Hepatocyte (in vitro differentiated cells): ENCODE data around the gene UHRF1.

Experiments used
- CTCF ChIP-seq: fragments of 200-600 bp; sonication (generic); IDR thresholded peaks from 2 replicates; pipeline ENCODE4 v1.5.1; 2016; ENCODE audit warnings: antibody characterized with exemption, mild to moderate bottlenecking; ENCODE audit not compliant: poor library complexity
- EZH2 ChIP-seq: fragments of 200-600 bp; sonication (generic); IDR thresholded peaks from 2 replicates; pipeline ENCODE4 v1.6.1; 2016; ENCODE audit warnings: antibody characterized with exemption, mild to moderate bottlenecking, borderline replicate concordance
- EZH2phosphoT487 ChIP-seq: fragments of 200-600 bp; sonication (generic); IDR thresholded peaks from one replicate; pipeline ENCODE4 v1.6.1; 2018; ENCODE audit warnings: antibody characterized with exemption, mild to moderate bottlenecking, low read depth, moderate library complexity; ENCODE audit not compliant: unreplicated experiment, severe bottlenecking

- TF ChIP-seq CTCF = no peak
- no peak for TF ChIP-seq EZH2
- TF ChIP-seq EZH2phosphoT487 = no peak
Measured at GRCh38 chr19:4987692-4988370, 78.5 kb downstream of the UHRF1 start.
